Medulla oblongata (tissue), 1 donor: ENCODE data around the gene AR.

Experiments used
- DNase-seq: peaks from one replicate; pipeline ENCODE4 v3.0.0-alpha.2; 2015; ENCODE audit errors: extremely low spot score

Gene AR

GRCh38 chrX:67724359-67725110 lies 180.7 kb downstream of the AR start:
- peak; percentile 41 for DNase-seq

GRCh38 chrX:67725471-67725870 lies 181.7 kb downstream of the AR start:
- DNase-seq = no peak

- DNase-seq = peak; percentile 20
Measured at GRCh38 chrX:67726018-67726417, 182.2 kb downstream of the AR start.

GRCh38 chrX:67727576-67727975 lies 183.8 kb downstream of the AR start:
- DNase-seq = no peak

- DNase-seq = no peak
Measured at GRCh38 chrX:67730296-67730695, 186.5 kb downstream of the AR start.

- no peak for DNase-seq
Measured at GRCh38 chrX:67731061-67731460, 187.2 kb downstream of the AR start.

GRCh38 chrX:67732864-67733263 lies 189.0 kb downstream of the AR start:
- DNase-seq = no peak

GRCh38 chrX:67734111-67734753 lies 190.4 kb downstream of the AR start:
- DNase-seq = no peak

GRCh38 chrX:67749536-67749935 lies 205.7 kb downstream of the AR start:
- no peak for DNase-seq

GRCh38 chrX:67750694-67751093 lies 206.9 kb downstream of the AR start:
- no peak for DNase-seq

GRCh38 chrX:67759018-67759417 lies 215.2 kb downstream of the AR start:
- DNase-seq = no peak

GRCh38 chrX:67777148-67777547 lies 233.3 kb downstream of the AR start:
- no peak for DNase-seq

- DNase-seq = no peak
Measured at GRCh38 chrX:67779099-67779498, 235.3 kb downstream of the AR start.
